IPS DF 6.9 (cell line): ENCODE results near the gene PROM1.

Source experiments
- DNase-seq: peaks from one replicate; pipeline ENCODE4 v3.0.0-alpha.2; 2013; ENCODE audit warnings: low read depth, low spot score
- H3K27ac ChIP-seq: one replicate; pipeline ENCODE4 v1.5.1; 2013; ENCODE audit warnings: low read length, control low read depth
- H3K27me3 ChIP-seq: 2 replicates; pipeline ENCODE4 v1.6.1; 2013; ENCODE audit warnings: mild to moderate bottlenecking, low read length; ENCODE audit not compliant: control insufficient read depth, insufficient read depth
- H3K36me3 ChIP-seq: 2 replicates; pipeline ENCODE4 v1.6.1; 2013; ENCODE audit warnings: low read length; ENCODE audit not compliant: control insufficient read depth, insufficient read depth
- H3K4me1 ChIP-seq: 2 replicates; pipeline ENCODE4 v1.6.1; 2013; ENCODE audit warnings: low read length; ENCODE audit not compliant: control insufficient read depth, insufficient read depth
- H3K4me3 ChIP-seq: 2 replicates; pipeline ENCODE4 v1.5.1; 2013; ENCODE audit warnings: mild to moderate bottlenecking, low read length
- H3K9me3 ChIP-seq: 2 replicates; pipeline ENCODE4 v1.6.1; 2013; ENCODE audit warnings: low read length, inconsistent platforms; ENCODE audit not compliant: control insufficient read depth, insufficient read depth
- WGBS: extraction: QIAGEN DNeasy Blood & Tissue Kit; methylation state at CpG from one replicate; pipeline ENCODE4 v1.1.7; 2013; ENCODE audit warnings: mixed read lengths, missing lambda C conversion rate; ENCODE audit not compliant: insufficient read length, insufficient coverage; 5-methylcytosine and 5-hydroxymethylcytosine counted together

The PROM1 gene

GRCh38 chr4:15995826-15996225, 88.0 kb downstream of the PROM1 start:
- Histone ChIP-seq H3K27me3 (no peaks in the 10 kb centered on the region), H3K9me3 (no peaks in the 10 kb centered on the region), H3K36me3 (peaks cover 8% of the 10 kb centered on the region; the same call in 1 of the 2 replicates), H3K4me1 (no peaks in the 10 kb centered on the region), H3K4me3 (no peak overlapping the region), H3K27ac (no peak overlapping the region)
- WGBS, result no CpG with 5 or more reads among the region's 3 CpGs
- DNase-seq, result no peak

- no peak overlapping the region for H3K27ac ChIP-seq
- H3K4me1 ChIP-seq, result no peaks in the 10 kb centered on the region
- DNase-seq, result no peak
- H3K4me3 ChIP-seq, result no peak overlapping the region
- no peaks in the 10 kb centered on the region for H3K27me3 ChIP-seq
- H3K9me3 ChIP-seq, result no peaks in the 10 kb centered on the region
- peaks cover 18% of the 10 kb centered on the region for H3K36me3 ChIP-seq
- no CpG with 5 or more reads among the region's 2 CpGs for WGBS
Observed at GRCh38 chr4:15992167-15992485, 91.7 kb downstream of the PROM1 start.

GRCh38 chr4:15990570-15991285, 93.1 kb downstream of the PROM1 start:
- no peaks in the 10 kb centered on the region for H3K27me3 ChIP-seq
- no peaks in the 10 kb centered on the region for H3K9me3 ChIP-seq
- no peak overlapping the region for H3K27ac ChIP-seq
- H3K4me1 ChIP-seq, result no peaks in the 10 kb centered on the region
- DNase-seq, result no peak
- H3K36me3 ChIP-seq, result peaks cover 18% of the 10 kb centered on the region
- H3K4me3 ChIP-seq, result no peak overlapping the region
- WGBS, result no CpG with 5 or more reads among the region's 12 CpGs

DNA sequence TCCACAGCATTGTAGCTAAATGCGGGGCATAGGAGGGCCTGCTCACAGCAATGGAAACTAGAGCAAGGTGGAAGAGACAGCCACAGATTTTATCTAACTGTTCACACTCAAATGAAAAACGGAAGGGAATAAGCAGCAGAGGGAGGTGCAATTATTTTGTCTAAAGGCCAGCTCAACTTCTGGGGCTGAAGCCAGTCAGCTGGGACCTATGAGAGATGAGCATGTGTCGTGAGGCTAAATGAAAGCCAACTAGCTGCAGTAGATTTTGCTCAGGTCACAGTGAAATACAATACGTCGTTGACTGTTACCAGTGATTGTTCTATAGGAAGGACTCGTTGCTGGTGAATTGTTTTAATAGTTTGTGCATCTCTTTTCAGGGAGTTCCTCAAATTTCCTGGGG, 94.4 kb downstream of the PROM1 start:
- H3K27me3 ChIP-seq, result no peaks in the 10 kb centered on the region
- H3K4me3 ChIP-seq, result no peak overlapping the region
- H3K36me3 ChIP-seq, result peaks cover 23% of the 10 kb centered on the region
- no peak overlapping the region for H3K27ac ChIP-seq
- no peaks in the 10 kb centered on the region for H3K9me3 ChIP-seq
- WGBS, result no CpG with 5 or more reads among the region's 6 CpGs
- no peak for DNase-seq
- H3K4me1 ChIP-seq, result no peaks in the 10 kb centered on the region

- Histone ChIP-seq H3K27ac (no peak overlapping the region), H3K4me1 (no peaks in the 10 kb centered on the region), H3K4me3 (no peak overlapping the region), H3K27me3 (no peaks in the 10 kb centered on the region), H3K9me3 (no peaks in the 10 kb centered on the region), H3K36me3 (peaks cover 22% of the 10 kb centered on the region)
- no peak for DNase-seq
- WGBS, result no CpG with 5 or more reads among the region's 1 CpG
Observed at GRCh38 chr4:15988222-15988621, 95.6 kb downstream of the PROM1 start.

DNA sequence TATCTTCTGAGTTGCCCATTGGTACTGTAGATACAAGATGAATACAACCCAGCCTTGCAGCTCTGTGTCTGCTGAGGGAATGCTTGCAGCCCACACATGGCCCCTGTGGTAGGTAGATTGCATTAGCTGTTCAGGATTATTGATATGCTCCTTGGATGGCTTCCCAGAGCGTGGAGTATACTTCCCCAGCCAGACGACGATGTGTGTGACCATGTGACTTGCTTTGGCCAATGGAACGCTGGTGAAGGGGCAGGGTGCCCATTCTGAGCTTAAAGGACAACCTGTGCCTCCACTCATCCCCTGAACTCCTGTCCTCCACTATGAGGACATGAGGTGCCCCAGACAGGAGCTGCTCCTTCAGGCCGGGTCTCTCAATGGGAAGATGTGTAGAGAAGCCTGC, 96.9 kb downstream of the PROM1 start:
- Histone ChIP-seq H3K4me1 (no peaks in the 10 kb centered on the region), H3K27ac (no peak overlapping the region), H3K36me3 (peaks cover 19% of the 10 kb centered on the region), H3K27me3 (no peaks in the 10 kb centered on the region), H3K9me3 (no peaks in the 10 kb centered on the region), H3K4me3 (no peak overlapping the region)
- DNase-seq, result no peak
- no CpG with 5 or more reads among the region's 5 CpGs for WGBS

GRCh38 chr4:15983610-15984009, 100.2 kb downstream of the PROM1 start:
- H3K27me3 ChIP-seq, result no peaks in the 10 kb centered on the region
- peaks cover 9% of the 10 kb centered on the region; the same call in 1 of the 2 replicates for H3K36me3 ChIP-seq
- H3K4me1 ChIP-seq, result no peaks in the 10 kb centered on the region
- H3K27ac ChIP-seq, result no peak overlapping the region
- no CpG with 5 or more reads among the region's 2 CpGs for WGBS
- H3K4me3 ChIP-seq, result no peak overlapping the region
- DNase-seq, result no peak
- no peaks in the 10 kb centered on the region for H3K9me3 ChIP-seq

GRCh38 chr4:15982842-15983524, 100.8 kb downstream of the PROM1 start:
- H3K27ac ChIP-seq, result no peak overlapping the region
- peaks cover 11% of the 10 kb centered on the region; the same call in 1 of the 2 replicates for H3K36me3 ChIP-seq
- no peaks in the 10 kb centered on the region for H3K27me3 ChIP-seq
- H3K9me3 ChIP-seq, result no peaks in the 10 kb centered on the region
- WGBS, result no CpG with 5 or more reads among the region's 8 CpGs
- DNase-seq, result no peak
- no peaks in the 10 kb centered on the region for H3K4me1 ChIP-seq
- no peak overlapping the region for H3K4me3 ChIP-seq

GRCh38 chr4:15976456-15977447, 107.1 kb downstream of the PROM1 start:
- H3K4me3 ChIP-seq, result no peak overlapping the region
- DNase-seq, result no peak
- H3K4me1 ChIP-seq, result no peaks in the 10 kb centered on the region

DNA sequence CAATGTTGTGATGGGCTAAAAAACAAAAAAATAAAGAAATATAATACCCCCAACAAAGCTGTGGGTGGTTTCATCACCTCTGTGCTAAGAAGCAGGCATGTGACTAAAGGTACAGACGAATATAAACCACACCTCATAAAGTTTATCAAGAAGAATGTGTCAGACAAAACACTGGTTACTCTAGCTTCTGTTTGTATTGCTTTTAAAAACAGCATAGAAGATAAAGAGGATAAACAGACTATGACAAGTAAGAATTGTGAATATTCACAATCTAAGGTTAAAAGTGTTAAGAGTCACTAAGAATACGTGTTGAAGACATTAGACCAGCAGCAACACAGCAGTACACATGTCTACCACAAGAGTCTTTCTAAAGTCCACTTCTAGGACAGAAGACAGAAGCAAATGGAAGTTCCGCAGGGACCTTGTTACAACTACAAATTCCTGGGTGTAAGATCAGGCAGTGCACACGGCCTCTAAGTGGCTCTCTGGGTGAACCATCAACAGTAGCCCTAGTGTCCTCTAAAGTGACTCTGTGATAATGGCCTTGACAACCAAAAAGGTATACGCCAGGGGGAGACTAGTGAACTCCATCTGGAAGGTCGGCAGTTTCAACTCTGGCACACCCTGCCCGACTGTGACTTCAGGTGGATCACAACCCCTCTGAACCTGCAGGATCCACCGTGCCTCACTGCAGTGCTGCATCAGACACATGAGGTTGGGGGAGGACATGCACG, 112.6 kb downstream of the PROM1 start:
- Histone ChIP-seq H3K4me3 (no peak overlapping the region), H3K27me3 (no peaks in the 10 kb centered on the region), H3K27ac (no peak overlapping the region), H3K36me3 (no peaks in the 10 kb centered on the region; the same call in 1 of the 2 replicates), H3K4me1 (no peaks in the 10 kb centered on the region), H3K9me3 (no peaks in the 10 kb centered on the region)
- no CpG with 5 or more reads among the region's 9 CpGs for WGBS
- DNase-seq, result no peak

More at GRCh38 chr4:15976456-15977447, 107.1 kb downstream of the PROM1 start:
- WGBS, result no CpG with 5 or more reads among the region's 7 CpGs
- no peaks in the 10 kb centered on the region for H3K27me3 ChIP-seq
- no peaks in the 10 kb centered on the region for H3K9me3 ChIP-seq
- H3K27ac ChIP-seq, result no peak overlapping the region
- 0 out of 2 replicates have a peak, but pooled peaks cover 3% of the 10 kb centered on the region for H3K36me3 ChIP-seq
